Thoracic aorta (tissue), 2 donors: Measurements from ENCODE around the gene CTNNA2. TPM values are rescaled to one million over a fixed set of nuclear protein-coding genes. Genes with fewer than 3 reads are reported as not detected.

Experiments used
- ATAC-seq: fragments of 150-250 bp; one replicate; pipeline ENCODE4 v1.8.0; 2017; ENCODE audit warnings: low read depth; ENCODE audit not compliant: insufficient number of reproducible peaks, low FRiP score
- DNase-seq: peaks from one replicate; pipeline ENCODE4 v3.0.0-alpha.2; 2020; ENCODE audit warnings: low spot score
- H3K27ac ChIP-seq, 2 donors: fragments of 200-600 bp; sonication (generic); 1 replicate in 1 of 2; 2 replicates in 1 of 2; pipeline ENCODE4 v1.5.1; 2016; ENCODE audit warnings: mild to moderate bottlenecking in 2 of 2, moderate library complexity in 2 of 2
- H3K27me3 ChIP-seq: fragments of 200-600 bp; sonication (generic); replicated peaks from 2 replicates; pipeline ENCODE4 v1.6.0; 2016; ENCODE audit warnings: mild to moderate bottlenecking; ENCODE audit not compliant: insufficient read depth
- H3K36me3 ChIP-seq: fragments of 200-600 bp; sonication (generic); one replicate; pipeline ENCODE4 v1.5.1; 2016
- H3K4me1 ChIP-seq, 2 donors: fragments of 200-600 bp; sonication (generic); 1 replicate in 1 of 2; 2 replicates in 1 of 2; pipeline versions ENCODE4 v1.5.1 to v1.6.0; 2016; ENCODE audit warnings: low read depth in 2 of 2, mild to moderate bottlenecking in 1 of 2; ENCODE audit not compliant: control insufficient read depth in 1 of 2
- H3K4me3 ChIP-seq: fragments of 200-600 bp; sonication (generic); 2 replicates; pipeline ENCODE4 v1.5.1; 2016; ENCODE audit warnings: mild to moderate bottlenecking
- H3K9me3 ChIP-seq: fragments of 200-600 bp; sonication (generic); 2 replicates; pipeline ENCODE4 v1.5.1; 2016
- CTCF ChIP-seq: fragments of 200-600 bp; sonication (generic); IDR thresholded peaks from one replicate; pipeline ENCODE4 v1.5.1; 2019; ENCODE audit warnings: antibody characterized with exemption
- total RNA-seq, 2 donors: library from RNA; depleted of rRNA; stranded (reverse); fragments of >200 nt; gene quantifications; one replicate each; pipeline versions ENCODE4 v1.1.0 to v1.2.3, GENCODE V29; 2016

The CTNNA2 gene
- total RNA-seq, 2 donors from 2014 or later: not detected

- no peak for DNase-seq
- Histone ChIP-seq H3K4me1 (no peaks in the 10 kb centered on the region), H3K4me3 (no peak overlapping the region), H3K9me3 (no peaks in the 10 kb centered on the region), H3K36me3 (no peaks in the 10 kb centered on the region), H3K27me3 (no peaks in the 10 kb centered on the region), H3K27ac (no peak overlapping the region)
- no peak for ATAC-seq
- no peak for TF ChIP-seq CTCF
These were observed 529.8 kb downstream of the CTNNA2 start for GRCh38 chr2:80042635-80043034.

- Histone ChIP-seq H3K36me3 (no peaks in the 10 kb centered on the region), H3K9me3 (no peaks in the 10 kb centered on the region), H3K4me1 (no peaks in the 10 kb centered on the region), H3K27me3 (no peaks in the 10 kb centered on the region), H3K4me3 (no peak overlapping the region), H3K27ac (no peak overlapping the region)
- ATAC-seq (no peak), DNase-seq (no peak)
- TF ChIP-seq CTCF: no peak
These were observed 535.4 kb downstream of the CTNNA2 start for GRCh38 chr2:80048296-80048695.

DNA sequence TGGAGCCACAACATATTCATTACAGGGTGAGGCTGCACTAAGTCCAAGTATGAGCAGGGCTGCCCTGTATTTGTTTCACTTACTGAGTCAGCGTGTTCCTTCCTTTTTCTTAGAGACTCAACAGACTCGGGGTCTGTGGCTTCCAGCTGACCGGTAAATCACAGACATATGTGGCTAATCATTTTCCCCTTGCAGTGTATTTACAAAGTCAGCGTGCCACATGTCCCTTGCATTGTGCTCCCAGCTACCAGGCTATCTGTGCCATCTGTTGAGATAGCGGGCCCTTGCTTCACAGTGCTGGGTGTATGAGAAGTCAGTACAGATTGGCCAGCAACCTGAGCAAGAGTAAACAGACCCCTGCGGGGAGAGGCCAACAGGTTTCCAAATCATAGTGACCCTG lies 537.4 kb downstream of the CTNNA2 start:
- no peaks in the 10 kb centered on the region for H3K4me1 ChIP-seq
- DNase-seq (no peak), ATAC-seq (no peak)
- H3K27ac ChIP-seq: no peak overlapping the region
- H3K27me3 ChIP-seq: no peaks in the 10 kb centered on the region
- H3K9me3 ChIP-seq: no peaks in the 10 kb centered on the region
- no peak for TF ChIP-seq CTCF
- no peaks in the 10 kb centered on the region for H3K36me3 ChIP-seq
- no peak overlapping the region for H3K4me3 ChIP-seq

DNA sequence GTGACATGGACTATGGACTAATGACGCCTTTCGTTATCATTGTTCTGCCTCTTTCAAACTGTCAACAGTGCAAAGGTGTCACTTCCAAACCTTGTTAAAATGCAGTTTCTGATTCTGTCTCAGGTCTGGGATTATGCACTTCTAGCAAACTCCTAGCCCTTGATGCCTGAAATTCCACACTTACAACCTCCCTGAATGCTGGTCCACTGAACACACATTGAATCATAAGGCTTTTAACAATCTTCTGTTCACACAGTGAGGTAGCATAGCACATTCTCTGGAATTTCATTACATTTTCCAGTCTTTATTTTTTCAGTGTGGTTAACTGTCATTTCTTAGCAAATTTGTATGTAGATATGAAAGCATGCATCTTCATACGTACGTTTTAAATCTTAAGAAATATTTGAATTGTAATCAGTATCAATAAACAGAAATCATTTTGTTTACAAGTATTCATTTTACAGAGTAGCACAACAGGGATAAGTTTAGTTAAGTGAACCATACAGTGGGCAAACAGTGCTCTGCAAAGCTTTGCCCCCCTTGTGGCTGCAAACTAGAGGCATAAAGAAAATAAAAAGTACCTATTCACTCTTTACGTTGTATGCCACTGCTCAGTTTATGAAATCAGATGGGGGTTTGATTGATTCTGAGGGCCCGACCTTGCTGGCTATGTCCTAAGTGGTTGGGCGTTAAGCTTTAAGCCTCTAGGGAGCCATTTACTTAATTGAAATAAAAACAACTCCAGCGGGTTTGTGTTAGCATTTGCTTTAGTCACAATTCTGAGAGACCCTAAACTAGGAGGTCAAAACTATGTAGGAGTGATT lies 540.9 kb downstream of the CTNNA2 start:
- ATAC-seq (no peak), DNase-seq (no peak)
- no peak overlapping the region for H3K4me3 ChIP-seq
- no peak for TF ChIP-seq CTCF
- no peak overlapping the region for H3K27ac ChIP-seq
- H3K4me1 ChIP-seq: no peaks in the 10 kb centered on the region
- no peaks in the 10 kb centered on the region for H3K27me3 ChIP-seq
- H3K9me3 ChIP-seq: no peaks in the 10 kb centered on the region
- no peaks in the 10 kb centered on the region for H3K36me3 ChIP-seq

- H3K27me3 ChIP-seq: no peaks in the 10 kb centered on the region
- H3K4me3 ChIP-seq: no peak overlapping the region
- DNase-seq (no peak), ATAC-seq (no peak)
- no peaks in the 10 kb centered on the region for H3K36me3 ChIP-seq
- no peaks in the 10 kb centered on the region for H3K9me3 ChIP-seq
- no peak for TF ChIP-seq CTCF
- no peaks in the 10 kb centered on the region for H3K4me1 ChIP-seq
- no peak overlapping the region for H3K27ac ChIP-seq
These were observed 541.5 kb downstream of the CTNNA2 start for GRCh38 chr2:80054346-80054675.
